ENCODE data around the gene HIBADH.
"Not testable (repeated sequence)": the region's sequence is repeated elsewhere in the genome, so short reads cannot be mapped to it uniquely, and the experiment has no call there.

HIBADH gene

DNA sequence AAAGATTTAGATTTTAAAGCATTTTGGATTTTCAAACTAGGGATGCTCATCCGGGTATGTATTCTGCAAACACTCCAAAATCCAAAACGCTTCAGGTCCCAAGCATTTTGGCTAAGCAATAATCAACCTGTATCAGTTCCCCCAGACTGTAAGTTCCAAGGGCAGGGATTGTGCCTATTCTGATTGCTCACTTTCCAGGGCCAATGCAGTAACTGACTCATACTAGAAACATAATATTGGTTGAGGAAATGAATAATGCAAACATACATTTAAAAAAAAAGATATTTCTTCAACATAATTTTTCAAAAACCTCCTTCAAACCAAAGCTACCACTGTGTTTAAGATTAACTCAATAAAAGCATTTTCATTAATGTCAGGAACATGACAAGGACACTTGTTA lies 69.5 kb downstream of the HIBADH start:
- no peak for DNase-seq

- DNase-seq: no peak
Observed at GRCh38 chr7:27590416-27590815, 72.3 kb downstream of the HIBADH start.

GRCh38 chr7:27587429-27587828 lies 75.3 kb downstream of the HIBADH start:
- no peak for DNase-seq

DNA sequence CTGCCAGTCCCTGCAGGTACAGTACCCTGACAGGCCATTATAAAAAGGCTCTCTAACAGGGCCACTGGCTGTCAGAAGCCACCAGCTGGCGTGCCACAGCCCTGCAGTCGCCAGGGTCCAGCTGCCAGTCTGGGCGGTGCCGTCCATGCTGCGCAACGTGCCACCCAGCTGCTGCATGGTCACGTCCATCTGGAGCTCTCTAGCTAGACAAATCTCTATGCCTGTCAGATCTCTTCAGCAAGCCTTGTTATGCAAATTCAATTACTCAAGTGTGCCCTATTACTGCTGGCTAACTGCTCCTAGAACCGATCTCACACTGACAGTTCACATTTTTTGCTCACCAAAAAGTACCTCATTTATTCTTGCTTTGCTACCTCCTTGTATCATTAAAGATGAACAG lies 75.9 kb downstream of the HIBADH start:
- DNase-seq: no peak

GRCh38 chr7:27585781-27586447 lies 76.8 kb downstream of the HIBADH start:
- no peak for DNase-seq

DNA sequence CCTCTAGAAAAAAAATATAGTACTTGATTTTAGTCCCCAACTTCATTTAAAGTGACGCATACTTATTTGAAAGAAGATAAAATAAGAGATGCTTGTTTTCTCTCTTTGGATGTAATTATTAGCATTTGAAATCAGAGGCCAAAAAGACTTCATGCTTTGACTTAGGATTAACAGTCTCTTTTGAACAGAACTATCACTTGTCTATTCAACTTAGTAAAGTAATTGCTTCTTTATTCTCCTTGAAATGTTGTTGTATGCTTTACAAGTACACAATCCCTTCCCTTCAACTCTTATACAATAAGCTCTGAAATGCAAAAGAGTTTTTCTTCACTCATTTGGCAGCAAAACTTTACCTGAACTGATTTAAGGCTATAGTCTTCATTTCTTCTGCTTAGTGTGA lies 80.8 kb downstream of the HIBADH start:
- DNase-seq: no peak

GRCh38 chr7:27581119-27581518 lies 81.6 kb downstream of the HIBADH start:
- DNase-seq: no peak

GRCh38 chr7:27579565-27579964 lies 83.1 kb downstream of the HIBADH start:
- no peak for DNase-seq

DNA sequence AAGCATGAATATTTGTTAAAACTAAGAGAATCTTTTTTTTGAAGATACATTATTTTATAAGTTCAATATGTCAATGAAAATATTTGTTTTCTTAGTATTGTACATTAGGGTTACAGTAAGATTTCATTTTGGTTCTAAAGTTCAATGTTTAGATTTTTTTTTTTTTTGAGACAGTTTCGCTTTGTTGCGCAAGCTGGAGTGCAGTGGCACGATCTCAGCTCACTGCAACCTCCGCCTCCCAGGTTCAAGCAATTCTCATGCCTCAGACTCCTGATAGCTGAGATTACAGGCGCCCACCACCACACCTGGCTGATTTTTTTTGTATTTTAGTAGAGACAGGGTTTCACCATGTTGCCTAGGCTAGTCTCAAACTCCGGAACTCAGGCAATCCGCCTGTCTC lies 84.5 kb downstream of the HIBADH start:
- DNase-seq: not testable (repeated sequence)

DNA sequence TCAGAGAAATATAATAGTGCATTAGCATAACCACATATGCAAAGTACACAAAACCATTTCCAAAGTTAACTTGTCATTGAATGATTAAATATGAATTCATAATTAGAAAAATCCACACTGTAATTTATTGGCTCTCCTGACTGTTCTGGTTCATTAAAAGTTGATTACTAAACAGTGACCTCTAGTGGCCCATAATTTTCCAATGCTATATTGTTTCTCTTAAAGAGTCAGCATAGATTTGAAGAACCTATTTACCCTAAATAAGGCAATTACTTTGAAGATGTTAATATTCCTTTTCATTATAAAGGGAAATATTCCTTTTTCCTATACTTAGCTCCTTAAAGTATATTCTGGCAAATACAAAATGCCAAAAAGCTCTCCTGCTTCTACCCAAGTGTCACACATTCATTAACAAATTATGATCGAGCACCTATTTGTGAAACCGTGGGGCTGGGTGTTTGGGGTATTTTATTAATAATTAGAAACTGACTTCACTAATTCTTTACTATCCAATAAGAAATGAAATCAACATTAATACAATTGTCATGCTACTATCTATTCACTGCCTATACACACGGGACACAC lies 86.2 kb downstream of the HIBADH start:
- no peak for DNase-seq

DNA sequence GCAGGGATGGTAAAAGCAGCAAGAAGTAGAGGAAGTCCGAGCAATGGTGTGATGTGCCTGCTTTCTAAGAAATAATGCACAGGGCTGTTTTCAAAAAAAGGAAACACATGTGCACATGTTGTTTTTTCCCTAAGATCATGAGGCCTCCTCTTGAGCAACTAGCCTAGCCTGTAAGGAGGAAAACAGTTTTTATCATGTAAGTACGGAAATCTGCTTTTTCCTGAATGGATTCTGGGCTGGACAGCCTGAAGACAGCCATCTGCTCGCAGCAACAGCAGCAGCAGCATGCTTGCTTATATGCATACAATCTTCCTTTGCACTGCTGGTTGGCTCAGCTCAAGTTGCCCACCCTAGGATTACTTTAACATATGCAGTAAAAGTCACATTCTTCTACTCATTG lies 87.1 kb downstream of the HIBADH start:
- DNase-seq: no peak

DNA sequence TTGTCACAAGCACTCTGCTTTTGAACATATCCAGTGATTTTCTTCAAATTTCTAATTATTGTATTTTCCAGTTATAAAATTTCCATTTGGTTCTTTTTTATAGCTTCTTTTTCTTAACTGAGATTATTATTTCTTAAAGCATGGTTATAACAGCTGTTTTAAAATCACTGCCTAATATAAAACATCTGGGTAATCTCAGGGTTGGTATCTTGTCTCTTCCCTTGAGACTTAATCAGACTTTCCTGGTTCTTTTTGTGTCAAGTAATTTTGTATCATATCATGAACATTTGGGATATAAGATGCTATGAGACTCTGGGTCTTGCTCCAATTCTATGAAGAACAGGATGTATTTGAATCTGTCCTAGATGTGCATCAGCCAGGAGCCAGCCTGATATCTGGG lies 93.6 kb downstream of the HIBADH start:
- DNase-seq: no peak

- no peak for DNase-seq
Observed at GRCh38 chr7:27567266-27567665, 95.4 kb downstream of the HIBADH start.

DNA sequence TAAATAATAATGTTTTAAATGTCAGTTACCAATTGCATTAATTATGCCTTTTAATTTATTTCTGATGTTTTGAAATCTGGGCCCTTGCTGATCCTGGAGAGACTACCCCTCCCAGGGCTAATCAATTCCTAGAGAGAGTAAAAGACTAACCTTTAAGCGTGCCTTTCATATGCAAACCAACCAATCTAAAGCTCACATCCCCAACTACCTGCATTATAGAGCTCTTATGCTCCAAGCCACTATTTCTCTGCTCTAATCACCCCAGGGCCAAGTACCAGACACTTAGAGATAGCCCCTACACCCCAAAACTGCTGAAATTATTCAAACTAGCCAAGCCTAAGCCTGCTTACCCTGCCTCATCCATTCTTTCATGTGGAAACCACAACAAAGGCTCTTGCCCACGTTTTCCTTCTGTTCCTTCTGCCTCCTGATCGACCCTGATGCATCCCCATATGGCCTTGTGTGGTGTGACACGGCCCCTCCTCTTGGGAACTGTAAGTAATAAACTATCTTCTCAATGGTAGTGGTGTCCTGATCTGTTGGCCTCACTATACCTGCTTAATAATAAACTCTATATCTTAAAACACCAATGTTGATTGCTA lies 97.7 kb downstream of the HIBADH start:
- DNase-seq: no peak

- DNase-seq: no peak
Observed at GRCh38 chr7:27560706-27561235, 101.9 kb downstream of the HIBADH start.

- DNase-seq: no peak
Observed at GRCh38 chr7:27555670-27556069, 107.0 kb downstream of the HIBADH start.

- DNase-seq: no peak
Observed at GRCh38 chr7:27554826-27555225, 107.9 kb downstream of the HIBADH start.

- no peak for DNase-seq
Observed at GRCh38 chr7:27553273-27553672, 109.4 kb downstream of the HIBADH start.

GRCh38 chr7:27551803-27552400 lies 110.8 kb downstream of the HIBADH start:
- no peak for DNase-seq

- no peak for DNase-seq
Observed at GRCh38 chr7:27549606-27550005, 113.1 kb downstream of the HIBADH start.

- no peak for DNase-seq
Observed at GRCh38 chr7:27548304-27548703, 114.4 kb downstream of the HIBADH start.

DNA sequence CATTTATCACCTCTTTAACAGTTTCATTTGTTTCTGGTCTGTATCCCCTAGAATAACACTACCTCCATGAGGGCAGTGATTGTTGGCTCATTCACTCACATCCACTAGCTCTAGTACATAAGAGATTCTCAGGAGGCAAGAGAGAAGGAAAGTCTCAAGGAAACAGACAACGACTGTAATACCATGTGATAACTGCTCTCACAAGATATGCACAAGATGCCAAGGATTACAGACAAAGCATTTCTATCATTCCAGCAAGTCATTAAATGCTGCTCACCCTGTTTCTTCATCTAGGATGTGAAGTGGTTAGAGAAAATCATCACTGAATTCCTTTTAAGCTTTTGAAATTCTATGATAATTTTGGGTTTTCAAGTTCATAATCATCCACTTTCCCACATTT lies 115.3 kb downstream of the HIBADH start:
- DNase-seq: no peak

GRCh38 chr7:27546610-27547009 lies 116.1 kb downstream of the HIBADH start:
- no peak for DNase-seq

- no peak for DNase-seq
Observed at GRCh38 chr7:27535795-27536194, 126.9 kb downstream of the HIBADH start.
